Measurements from ENCODE around the gene CCDC177. TPM values are rescaled to one million over a fixed set of nuclear protein-coding genes. Genes with fewer than 3 reads are reported as not detected.

The CCDC177 gene
- total and polyA plus RNA-seq, 2 of the 8 experiments (the other 6 are each of a cell fraction or from before 2014, with no cell fraction given): 0.62 to 2.8 TPM

GRCh38 chr14:69620981-69621380, 46.3 kb upstream of the CCDC177 start:
- no peak overlapping the region for H2BK15ac ChIP-seq (ENCODE audit: low read length)
- H3K18ac ChIP-seq (ENCODE audit: extremely low read depth, low read length): no peak overlapping the region
- H3K79me2 ChIP-seq (ENCODE audit: control insufficient read depth in 1 of 2, insufficient read depth in 2 of 2, low read length in 2 of 2): no peaks in the 10 kb centered on the region
- no peak overlapping the region for H2BK120ac ChIP-seq (replicated peaks; ENCODE audit: low read depth, low read length)
- no peak overlapping the region for H3K4me2 ChIP-seq (ENCODE audit: insufficient read depth in 1 of 2, low read depth in 2 of 2, low read length in 2 of 2)
- no peak overlapping the region for H3K14ac ChIP-seq (ENCODE audit: insufficient read length)
- no peak overlapping the region for H2BK12ac ChIP-seq (ENCODE audit: low read depth, low read length)
- no peak overlapping the region for H3K4ac ChIP-seq (replicated peaks; ENCODE audit: insufficient read length, low read depth, low read length)
- no peak overlapping the region for H4K91ac ChIP-seq (replicated peaks; ENCODE audit: insufficient read length, low read length)
- H3K23me2 ChIP-seq (ENCODE audit: low read depth, low read length): no peaks in the 10 kb centered on the region
- H3K23ac ChIP-seq (ENCODE audit: insufficient read length): no peak overlapping the region
- FAIRE-seq: no peak
- peaks cover 0 to 3% (median 0%) of the 10 kb centered on the region in 4 experiments; a peak in 1 of 7 replicates for H3K4me1 ChIP-seq (replicated peaks in 1 of 4; ENCODE audit: control insufficient read depth in 3 of 4, insufficient read depth in 4 of 4, low read length in 3 of 4)
- no peaks in the 10 kb centered on the region for H3K36me3 ChIP-seq (ENCODE audit: control insufficient read depth in 2 of 4, insufficient read depth in 4 of 4, low read length in 3 of 4)
- no peaks in the 10 kb centered on the region for H3K27me3 ChIP-seq (replicated peaks in 1 of 4; ENCODE audit: control insufficient read depth in 3 of 4, extremely low read depth in 1 of 4, insufficient read depth in 3 of 4, low read length in 3 of 4)
- no peak overlapping the region for H4K5ac ChIP-seq (ENCODE audit: insufficient read length, low read depth, low read length)
- CTCF ChIA-PET (ENCODE audit: partially characterized antibody): no interaction called here
- H3K79me1 ChIP-seq (ENCODE audit: low read depth, low read length): no peaks in the 10 kb centered on the region; the same call in 1 of the 2 replicates
- 100% methylated on average over 2 of the region's 2 CpGs; no CpG with 5 or more reads in 1 of the 2 experiments for WGBS, 2 experiments (ENCODE audit: extremely low coverage in 1 of 2, insufficient coverage in 1 of 2, insufficient read length in 1 of 2, insufficient replicate concordance in 2 of 2, low coverage in 1 of 2, low lambda C conversion rate in 2 of 2, missing lambda C conversion rate in 1 of 2)
- peaks cover 0 to 4% of the 10 kb centered on the region in 2 experiments for H4K20me1 ChIP-seq (replicated peaks in 1 of 2; ENCODE audit: control insufficient read depth in 1 of 2, insufficient read depth in 2 of 2, low read length in 2 of 2)
- H3K27ac ChIP-seq (ENCODE audit: low read depth, low read length): no peak overlapping the region
- H2BK5ac ChIP-seq (ENCODE audit: low read depth, low read length): no peak overlapping the region
- POLR2A ChIA-PET (ENCODE audit: partially characterized antibody): no interaction called here
- no peak overlapping the region for H3K4me3 ChIP-seq (ENCODE audit: extremely low read depth in 1 of 4, insufficient read depth in 2 of 4, low read depth in 3 of 4, low read length in 4 of 4)
- H3K9ac ChIP-seq (replicated peaks in 1 of 4; ENCODE audit: extremely low read depth in 1 of 4, low read depth in 3 of 4, low read length in 3 of 4): no peak overlapping the region
- no peak overlapping the region for H2AK5ac ChIP-seq (ENCODE audit: low read depth, low read length)
- no peak overlapping the region for H2BK20ac ChIP-seq (ENCODE audit: low read length)
- no peaks in the 10 kb centered on the region for H3K9me3 ChIP-seq (ENCODE audit: insufficient read depth in 2 of 2, low read depth in 1 of 2, low read length in 1 of 2)
- DNase-seq (ENCODE audit: low read depth in 1 of 2, low spot score in 2 of 2): no peak
- no peak overlapping the region for H4K8ac ChIP-seq (ENCODE audit: extremely low read depth, insufficient read depth, low read length)
- no peak overlapping the region for H3K56ac ChIP-seq (replicated peaks; ENCODE audit: insufficient read length, low read depth, low read length)
- H2AFZ ChIP-seq (ENCODE audit: low read length): no peak overlapping the region
- TF ChIP-seq RFX5 (IDR thresholded peaks at IDR 0.05; ENCODE audit: borderline replicate concordance, low read depth, low read length) (no peak), TAF1 (IDR thresholded peaks at IDR 0.05; ENCODE audit: low read depth, low read length) (no peak), CHD2 (IDR thresholded peaks at IDR 0.05; ENCODE audit: low read length) (no peak), CBX5 (IDR thresholded peaks at IDR 0.05; ENCODE audit: low read depth, low read length) (no peak), BACH1 (IDR thresholded peaks at IDR 0.05; ENCODE audit: low read length) (no peak), NRF1 (IDR thresholded peaks at IDR 0.05; ENCODE audit: low read depth, low read length) (no peak), SIN3A (conservative IDR thresholded peaks at IDR 0.05 in 1 of 2, IDR thresholded peaks at IDR 0.05 in 1 of 2; ENCODE audit: low read depth in 1 of 2, low read length in 2 of 2) (no peak), CHD1 (IDR thresholded peaks at IDR 0.05; ENCODE audit: low read depth, low read length) (no peak), ZNF274 (IDR thresholded peaks at IDR 0.05; ENCODE audit: borderline replicate concordance, extremely low read depth, low read length) (no peak), SIX5 (IDR thresholded peaks at IDR 0.05; ENCODE audit: low read depth, low read length) (no peak), KDM5A (IDR thresholded peaks at IDR 0.05; ENCODE audit: low read length) (no peak), CBX8 (IDR thresholded peaks at IDR 0.05; ENCODE audit: borderline replicate concordance, low read depth, low read length) (no peak), TCF12 (IDR thresholded peaks at IDR 0.05; ENCODE audit: low read depth, low read length) (no peak), NANOG (IDR thresholded peaks at IDR 0.05; ENCODE audit: insufficient read depth, low read depth, low read length, poor library complexity, severe bottlenecking) (no peak)
- TF ChIP-seq, protein P1, sequence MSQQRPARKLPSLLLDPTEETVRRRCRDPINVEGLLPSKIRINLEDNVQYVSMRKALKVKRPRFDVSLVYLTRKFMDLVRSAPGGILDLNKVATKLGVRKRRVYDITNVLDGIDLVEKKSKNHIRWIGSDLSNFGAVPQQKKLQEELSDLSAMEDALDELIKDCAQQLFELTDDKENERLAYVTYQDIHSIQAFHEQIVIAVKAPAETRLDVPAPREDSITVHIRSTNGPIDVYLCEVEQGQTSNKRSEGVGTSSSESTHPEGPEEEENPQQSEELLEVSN (IDR thresholded peaks at IDR 0.05): no peak
